ENCODE results near the gene CHTF18. TPM values are rescaled to one million over a fixed set of nuclear protein-coding genes. Genes with fewer than 3 reads are reported as not detected.

The CHTF18 gene
- total RNA-seq, 1 donor from 2014 or later = 3.1 TPM

GRCh38 chr16:824601-825000 is 36.2 kb downstream of the CHTF18 start:
- no peaks in the 10 kb centered on the region for H3K4me1 ChIP-seq
- DNase-seq = no peak
- TF ChIP-seq, protein P1, sequence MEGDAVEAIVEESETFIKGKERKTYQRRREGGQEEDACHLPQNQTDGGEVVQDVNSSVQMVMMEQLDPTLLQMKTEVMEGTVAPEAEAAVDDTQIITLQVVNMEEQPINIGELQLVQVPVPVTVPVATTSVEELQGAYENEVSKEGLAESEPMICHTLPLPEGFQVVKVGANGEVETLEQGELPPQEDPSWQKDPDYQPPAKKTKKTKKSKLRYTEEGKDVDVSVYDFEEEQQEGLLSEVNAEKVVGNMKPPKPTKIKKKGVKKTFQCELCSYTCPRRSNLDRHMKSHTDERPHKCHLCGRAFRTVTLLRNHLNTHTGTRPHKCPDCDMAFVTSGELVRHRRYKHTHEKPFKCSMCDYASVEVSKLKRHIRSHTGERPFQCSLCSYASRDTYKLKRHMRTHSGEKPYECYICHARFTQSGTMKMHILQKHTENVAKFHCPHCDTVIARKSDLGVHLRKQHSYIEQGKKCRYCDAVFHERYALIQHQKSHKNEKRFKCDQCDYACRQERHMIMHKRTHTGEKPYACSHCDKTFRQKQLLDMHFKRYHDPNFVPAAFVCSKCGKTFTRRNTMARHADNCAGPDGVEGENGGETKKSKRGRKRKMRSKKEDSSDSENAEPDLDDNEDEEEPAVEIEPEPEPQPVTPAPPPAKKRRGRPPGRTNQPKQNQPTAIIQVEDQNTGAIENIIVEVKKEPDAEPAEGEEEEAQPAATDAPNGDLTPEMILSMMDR (IDR thresholded peaks at IDR 0.05; ENCODE audit: borderline replicate concordance) = no peak
- H3K27me3 ChIP-seq (ENCODE audit: low read depth) = peaks cover 86% of the 10 kb centered on the region
- intact Hi-C loops (cut with micrococcal nuclease) = no loop called here
- no peaks in the 10 kb centered on the region for H3K9me3 ChIP-seq (replicated peaks)
- no peak overlapping the region for H3K4me3 ChIP-seq
- no peaks in the 10 kb centered on the region for H3K36me3 ChIP-seq
- H3K27ac ChIP-seq (replicated peaks) = no peak overlapping the region

- Histone ChIP-seq H3K27ac (replicated peaks) (no peak overlapping the region), H3K36me3 (no peaks in the 10 kb centered on the region), H3K9me3 (replicated peaks) (no peaks in the 10 kb centered on the region), H3K4me3 (no peak overlapping the region), H3K4me1 (no peaks in the 10 kb centered on the region), H3K27me3 (ENCODE audit: low read depth) (peaks cover 82% of the 10 kb centered on the region)
- TF ChIP-seq, protein P1 (IDR thresholded peaks at IDR 0.05; ENCODE audit: borderline replicate concordance) = no peak
- no peak for DNase-seq
- intact Hi-C loops (cut with micrococcal nuclease) = no loop called here
Measured at GRCh38 chr16:825341-826061, 37.1 kb downstream of the CHTF18 start.

GRCh38 chr16:827513-827912 is 39.1 kb downstream of the CHTF18 start:
- TF ChIP-seq, protein P1 (IDR thresholded peaks at IDR 0.05; ENCODE audit: borderline replicate concordance) = no peak
- H3K27ac ChIP-seq (replicated peaks) = no peak overlapping the region
- H3K4me1 ChIP-seq = no peaks in the 10 kb centered on the region
- no peak overlapping the region for H3K4me3 ChIP-seq
- no peaks in the 10 kb centered on the region for H3K36me3 ChIP-seq
- H3K27me3 ChIP-seq (ENCODE audit: low read depth) = peaks cover 83% of the 10 kb centered on the region
- H3K9me3 ChIP-seq (replicated peaks) = no peaks in the 10 kb centered on the region
- intact Hi-C loops (cut with micrococcal nuclease) = no loop called here
- DNase-seq = no peak

DNA sequence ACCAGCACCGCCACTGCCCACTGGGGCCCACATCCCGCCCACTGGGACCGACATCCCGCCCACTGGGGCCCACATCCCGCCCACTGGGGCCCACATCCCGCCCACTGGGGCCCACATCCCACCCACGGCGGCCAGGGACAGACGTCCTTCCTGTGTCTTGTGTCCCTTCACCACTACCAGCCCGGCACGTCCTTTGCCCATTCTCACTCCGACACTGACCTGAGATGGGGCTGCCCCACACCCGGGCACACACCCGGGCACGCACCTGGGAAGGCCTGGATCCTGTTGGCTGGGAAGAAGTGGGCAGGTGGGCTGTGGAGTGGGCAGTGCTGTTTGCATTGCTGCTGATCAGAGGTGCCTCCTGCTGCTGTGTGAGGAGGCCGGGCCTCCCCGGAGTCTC is 40.5 kb downstream of the CHTF18 start:
- peaks cover 6% of the 10 kb centered on the region for H3K9me3 ChIP-seq (replicated peaks)
- no peaks in the 10 kb centered on the region for H3K36me3 ChIP-seq
- no peak overlapping the region for H3K27ac ChIP-seq (replicated peaks)
- H3K4me3 ChIP-seq = no peak overlapping the region
- TF ChIP-seq, protein P1 (IDR thresholded peaks at IDR 0.05; ENCODE audit: borderline replicate concordance) = no peak
- intact Hi-C loops (cut with micrococcal nuclease) = no loop called here
- no peak for DNase-seq
- H3K4me1 ChIP-seq = no peaks in the 10 kb centered on the region
- H3K27me3 ChIP-seq (ENCODE audit: low read depth) = peaks cover 77% of the 10 kb centered on the region

- Histone ChIP-seq H3K27ac (replicated peaks) (no peak overlapping the region), H3K9me3 (replicated peaks) (peaks cover 20% of the 10 kb centered on the region), H3K36me3 (no peaks in the 10 kb centered on the region), H3K4me1 (no peaks in the 10 kb centered on the region), H3K4me3 (no peak overlapping the region), H3K27me3 (ENCODE audit: low read depth) (peaks cover 63% of the 10 kb centered on the region)
- intact Hi-C loops (cut with micrococcal nuclease) = loop anchor here (10.0 kb wide), 1 partner anchor 205 kb away; no protein-coding TSS in a partner anchor
- TF ChIP-seq, protein P1 (IDR thresholded peaks at IDR 0.05; ENCODE audit: borderline replicate concordance) = no peak
- no peak for DNase-seq
Measured at GRCh38 chr16:830107-830870, 41.9 kb downstream of the CHTF18 start.

All from left ventricle myocardium inferior (tissue), 1 donor.